PC-3 (cell line): ENCODE data around the gene PTPRR. TPM values are rescaled to one million over a fixed set of nuclear protein-coding genes. Genes with fewer than 3 reads are reported as not detected.
A peak's percentile ranks its signal among the peaks of the same experiment; 100 is the strongest.

ENCODE experiments used
- ATAC-seq: fragments of 200-7000 bp; cut with Tn5 transposase; 2 replicates; pipeline ENCODE4 v1.9.1; 2020; ENCODE audit warnings: mild to moderate bottlenecking, moderate library complexity
- BruUV-seq: library from RNA; stranded (reverse); fragments of 400-500 nt; replicated peaks from 2 replicates; lab custom pipeline; 2021; lab: Mats Ljungman, UMichigan
- CTCF ChIA-PET: fragments of 300-600 bp; sonication (Branson Sonifier 250); formaldehyde crosslinking; loops from one replicate; lab custom pipeline; 2022; ENCODE audit warnings: antibody characterized with exemption; lab: Charles Lee
- POLR2A ChIA-PET: fragments of 300-600 bp; sonication (Branson Sonifier 250); formaldehyde crosslinking; loops from one replicate; lab custom pipeline; 2022; ENCODE audit warnings: antibody characterized with exemption; ENCODE audit not compliant: unreplicated experiment; lab: Charles Lee
- DNase-seq: peaks from one replicate; pipeline ENCODE4 v3.0.0-alpha.2; 2015
- H2AFZ ChIP-seq: fragments of 300-600 bp; sonication (generic); 2 replicates; pipeline ENCODE4 v1.6.0; 2016; ENCODE audit warnings: antibody characterized with exemption, low read length
- H3F3A ChIP-seq: fragments of 300-600 bp; sonication (generic); one replicate; pipeline ENCODE4 v1.6.0; 2017; ENCODE audit warnings: antibody characterized with exemption, low read length, control low read depth, mild to moderate bottlenecking; ENCODE audit not compliant: unreplicated experiment
- H3K27ac ChIP-seq: fragments of 300-600 bp; sonication (generic); 2 replicates; pipeline ENCODE4 v1.5.1; 2016; ENCODE audit warnings: mild to moderate bottlenecking, low read length
- H3K27me3 ChIP-seq: fragments of 300-600 bp; sonication (generic); 2 replicates; pipeline ENCODE4 v1.6.1; 2016; ENCODE audit warnings: low read length, mixed read lengths
- H3K36me3 ChIP-seq: fragments of 300-600 bp; sonication (generic); 2 replicates; pipeline ENCODE4 v1.6.1; 2016; ENCODE audit warnings: low read depth, mixed run types, low read length, mixed read lengths
- H3K4me1 ChIP-seq: fragments of 300-600 bp; sonication (generic); 2 replicates; pipeline ENCODE4 v1.5.1; 2016; ENCODE audit warnings: low read length; ENCODE audit not compliant: insufficient read depth
- H3K4me2 ChIP-seq: fragments of 300-600 bp; sonication (generic); 2 replicates; pipeline ENCODE4 v1.6.0; 2016; ENCODE audit warnings: low read length
- H3K4me3 ChIP-seq: fragments of 300-600 bp; sonication (generic); 2 replicates; pipeline ENCODE4 v1.5.1; 2016; ENCODE audit warnings: mild to moderate bottlenecking, low read length, mixed read lengths
- H3K79me2 ChIP-seq: fragments of 300-600 bp; sonication (generic); 2 replicates; pipeline ENCODE4 v1.6.1; 2017; ENCODE audit warnings: low read length, mixed read lengths
- H3K9ac ChIP-seq: fragments of 300-600 bp; sonication (generic); 2 replicates; pipeline ENCODE4 v1.6.0; 2016; ENCODE audit warnings: mild to moderate bottlenecking, low read length
- H3K9me2 ChIP-seq: fragments of 300-600 bp; sonication (generic); replicated peaks from 2 replicates; pipeline ENCODE4 v1.6.1; 2016; ENCODE audit warnings: mixed run types, low read length, mixed read lengths
- H3K9me3 ChIP-seq: fragments of 300-600 bp; sonication (generic); 2 replicates; pipeline ENCODE4 v1.6.1; 2016; ENCODE audit warnings: low read length, mixed read lengths
- H4K20me1 ChIP-seq: fragments of 300-600 bp; sonication (generic); 2 replicates; pipeline ENCODE4 v1.6.1; 2016; ENCODE audit warnings: low read length, mixed read lengths
- CTCF ChIP-seq: fragments of 300-600 bp; sonication (generic); conservative IDR thresholded peaks from 2 replicates; pipeline ENCODE4 v1.5.1; 2017; ENCODE audit warnings: antibody characterized with exemption, low read depth, mild to moderate bottlenecking, low read length
- EZH2 ChIP-seq: fragments of 300-600 bp; sonication (generic); IDR thresholded peaks from one replicate; pipeline ENCODE4 v1.6.1; 2017; ENCODE audit warnings: antibody characterized with exemption, mild to moderate bottlenecking, low read length; ENCODE audit not compliant: unreplicated experiment
- EZH2phosphoT487 ChIP-seq: fragments of 300-600 bp; sonication (generic); IDR thresholded peaks from 2 replicates; pipeline ENCODE4 v1.6.1; 2018; ENCODE audit warnings: mild to moderate bottlenecking, antibody characterized with exemption, low read length, borderline replicate concordance
- intact Hi-C: fragments of 100-400 bp; cut with micrococcal nuclease; formaldehyde crosslinking; loops from 2 replicates; pipeline ENCODE4 v1.9.0; 2023
- total RNA-seq: library from RNA; depleted of rRNA; stranded (reverse); fragments of >200 nt; gene quantifications from 2 replicates; pipeline ENCODE4 v1.2.3, GENCODE V29; 2014

Gene PTPRR
- total RNA-seq, 1 experiment from 2014 or later = 3.1 TPM

- intact Hi-C loops = loop anchor here (10.0 kb wide), 1 partner anchor 246 kb away; no protein-coding TSS in a partner anchor
- peak overlapping the region; percentile 37; the same call in 1 of the 2 replicates for H2AFZ ChIP-seq
- peaks cover 35% of the 10 kb centered on the region for H3K4me1 ChIP-seq
- ChIA-PET POLR2A (interaction anchor here (0.7 kb wide), 1 partner anchor 67 kb away, joined by 3 read pairs; no protein-coding TSS in a partner anchor), CTCF (interaction anchor here (1.6 kb wide), 1 partner anchor 9 kb away, joined by 5 read pairs; no protein-coding TSS in a partner anchor)
- no peak for TF ChIP-seq EZH2
- TF ChIP-seq EZH2phosphoT487 = no peak
- TF ChIP-seq CTCF = no peak
- H3K27me3 ChIP-seq = no peaks in the 10 kb centered on the region
- H4K20me1 ChIP-seq = no peaks in the 10 kb centered on the region
- no peaks in the 10 kb centered on the region for H3F3A ChIP-seq
- peak overlapping the region; percentile 10; the same call in 1 of the 2 replicates for H3K4me3 ChIP-seq
- peak overlapping the region; percentile 44 for H3K4me2 ChIP-seq
- ATAC-seq (peak; percentile 55), DNase-seq (peak; percentile 82)
- H3K9me3 ChIP-seq = no peaks in the 10 kb centered on the region
- BruUV-seq = no TSS peak
- peak overlapping the region; percentile 10; the same call in 1 of the 2 replicates for H3K9ac ChIP-seq
- no peaks in the 10 kb centered on the region for H3K36me3 ChIP-seq
- no peaks in the 10 kb centered on the region for H3K79me2 ChIP-seq
- no peaks in the 10 kb centered on the region; the same call in 1 of the 2 replicates for H3K9me2 ChIP-seq
- peak overlapping the region; percentile 81 for H3K27ac ChIP-seq
These were observed 79.7 kb downstream of the PTPRR start for GRCh38 chr12:70840656-70841350.

GRCh38 chr12:70839544-70839943, 81.0 kb downstream of the PTPRR start:
- no peaks in the 10 kb centered on the region for H3F3A ChIP-seq
- no peak overlapping the region for H3K4me3 ChIP-seq
- ATAC-seq (no peak), DNase-seq (no peak)
- no peaks in the 10 kb centered on the region; the same call in 1 of the 2 replicates for H3K9me2 ChIP-seq
- H3K4me2 ChIP-seq = no peak overlapping the region
- H3K9ac ChIP-seq = no peak overlapping the region
- no TSS peak for BruUV-seq
- TF ChIP-seq EZH2 (no peak), EZH2phosphoT487 (no peak), CTCF (peak; percentile 37; the same call in 1 of the 2 replicates)
- no peaks in the 10 kb centered on the region for H3K27me3 ChIP-seq
- H4K20me1 ChIP-seq = no peaks in the 10 kb centered on the region
- H3K36me3 ChIP-seq = no peaks in the 10 kb centered on the region
- H2AFZ ChIP-seq = no peak overlapping the region
- intact Hi-C loops = no loop called here
- no peaks in the 10 kb centered on the region for H3K9me3 ChIP-seq
- POLR2A ChIA-PET = no interaction called here
- no peak overlapping the region for H3K27ac ChIP-seq
- H3K4me1 ChIP-seq = peaks cover 35% of the 10 kb centered on the region
- CTCF ChIA-PET = no interaction called here
- no peaks in the 10 kb centered on the region for H3K79me2 ChIP-seq

- ATAC-seq = no peak
- peaks cover 30% of the 10 kb centered on the region for H3K4me1 ChIP-seq
- ChIA-PET POLR2A (no interaction called here), CTCF (no interaction called here)
- H3K4me3 ChIP-seq = no peak overlapping the region
- H3K27me3 ChIP-seq = no peaks in the 10 kb centered on the region
- no peak overlapping the region for H3K9ac ChIP-seq
- H3K27ac ChIP-seq = no peak overlapping the region
- H3K79me2 ChIP-seq = no peaks in the 10 kb centered on the region
- H3K4me2 ChIP-seq = no peak overlapping the region
- TF ChIP-seq CTCF = no peak
- no peak for TF ChIP-seq EZH2
- TF ChIP-seq EZH2phosphoT487 = no peak
- H4K20me1 ChIP-seq = no peaks in the 10 kb centered on the region
- no TSS peak for BruUV-seq
- no peaks in the 10 kb centered on the region; the same call in 1 of the 2 replicates for H3K9me2 ChIP-seq
- H3F3A ChIP-seq = no peaks in the 10 kb centered on the region
- H2AFZ ChIP-seq = no peak overlapping the region
- intact Hi-C loops = no loop called here
- DNase-seq = no peak
- H3K9me3 ChIP-seq = no peaks in the 10 kb centered on the region
- H3K36me3 ChIP-seq = no peaks in the 10 kb centered on the region
These were observed 82.4 kb downstream of the PTPRR start for GRCh38 chr12:70838127-70838526.
